Measurements from ENCODE around the gene PCBP3.
"Not testable (repeated sequence)": the region's sequence is repeated elsewhere in the genome, so short reads cannot be mapped to it uniquely, and the experiment has no call there.

PCBP3 gene

GRCh38 chr21:45635271-45636151 lies 8.0 kb upstream of the PCBP3 start:
- DNase-seq (ENCODE audit: low spot score) = no peak

DNA sequence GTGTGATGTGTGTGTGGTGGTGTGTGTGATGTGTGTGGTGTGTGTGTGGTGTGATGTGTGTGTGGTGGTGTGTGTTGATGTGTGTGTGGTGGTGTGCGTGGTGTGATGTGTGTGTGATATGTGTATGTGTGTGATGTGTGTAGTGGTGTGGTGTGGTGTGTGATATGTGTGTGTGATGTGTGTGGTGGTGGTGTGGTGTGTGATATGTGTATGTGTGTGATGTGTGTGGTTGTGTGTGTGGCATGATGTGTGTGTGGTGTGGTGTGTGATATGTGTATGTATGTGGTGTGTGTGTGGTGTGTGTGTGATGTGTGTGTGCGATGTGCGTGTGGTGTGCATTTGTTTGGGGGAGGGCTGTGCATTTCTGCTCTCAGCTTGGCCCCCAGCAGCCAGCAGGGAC lies 7.1 kb upstream of the PCBP3 start:
- no peak for DNase-seq (ENCODE audit: low spot score)

DNA sequence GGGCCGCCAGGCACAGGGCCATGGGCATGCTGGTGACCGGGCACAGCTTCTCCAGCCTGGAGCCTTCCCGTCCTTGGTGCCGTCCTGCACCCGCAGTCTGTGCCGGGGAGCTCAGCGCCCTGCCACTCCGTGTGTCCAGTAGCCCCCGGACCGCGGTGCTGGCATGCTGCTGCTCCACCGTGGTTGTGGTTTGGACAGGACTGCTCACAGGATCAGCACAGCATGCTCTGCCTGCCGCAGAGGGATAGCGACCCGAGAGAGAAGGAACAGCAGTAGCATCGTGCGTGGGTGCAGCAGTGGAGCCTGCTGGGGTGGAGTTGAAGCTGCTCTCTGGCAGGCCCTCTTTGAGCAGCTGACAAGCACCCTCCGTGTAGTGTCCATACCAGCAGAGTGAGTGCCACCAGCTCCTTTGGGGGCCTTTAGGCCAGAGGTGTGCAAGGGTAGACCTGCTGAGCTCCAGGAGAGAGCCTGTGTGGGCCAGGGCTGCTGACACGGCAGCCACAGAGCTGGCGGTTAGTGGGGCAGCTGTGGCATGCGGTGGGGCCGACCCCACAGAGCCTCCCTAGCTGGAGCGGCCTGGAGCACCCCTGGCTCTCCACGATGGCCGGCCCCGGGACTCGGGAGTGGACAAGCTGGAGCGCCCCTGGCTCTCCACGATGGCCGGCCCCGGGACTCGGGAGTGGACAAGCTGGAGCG lies 6.4 kb upstream of the PCBP3 start:
- DNase-seq (ENCODE audit: low spot score) = no peak

- no peak for DNase-seq (ENCODE audit: low spot score)
These were observed 5.6 kb upstream of the PCBP3 start for GRCh38 chr21:45637883-45638282.

DNA sequence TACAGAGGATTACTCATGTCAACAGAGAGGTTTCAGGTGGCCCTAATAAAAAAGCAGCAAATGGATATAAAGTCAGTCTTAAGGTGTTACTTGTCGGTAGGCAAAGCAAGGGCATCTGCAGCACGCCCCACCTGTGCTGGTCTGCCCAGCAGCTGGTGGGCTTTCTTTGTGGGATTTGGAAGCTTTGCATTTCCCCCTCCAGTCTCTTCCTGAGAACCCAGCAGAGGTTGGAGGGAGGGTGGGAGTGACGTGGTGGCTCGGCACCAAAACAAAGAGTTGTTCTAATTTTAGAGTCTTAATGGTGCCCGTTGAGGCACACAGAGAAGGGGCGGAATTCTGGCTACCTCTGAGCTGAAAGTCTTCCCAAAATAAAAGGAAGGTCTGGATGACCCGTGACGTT lies 4.8 kb upstream of the PCBP3 start:
- no peak for DNase-seq (ENCODE audit: low spot score)

GRCh38 chr21:45639206-45640000 lies 4.1 kb upstream of the PCBP3 start:
- no peak for DNase-seq (ENCODE audit: low spot score)

DNA sequence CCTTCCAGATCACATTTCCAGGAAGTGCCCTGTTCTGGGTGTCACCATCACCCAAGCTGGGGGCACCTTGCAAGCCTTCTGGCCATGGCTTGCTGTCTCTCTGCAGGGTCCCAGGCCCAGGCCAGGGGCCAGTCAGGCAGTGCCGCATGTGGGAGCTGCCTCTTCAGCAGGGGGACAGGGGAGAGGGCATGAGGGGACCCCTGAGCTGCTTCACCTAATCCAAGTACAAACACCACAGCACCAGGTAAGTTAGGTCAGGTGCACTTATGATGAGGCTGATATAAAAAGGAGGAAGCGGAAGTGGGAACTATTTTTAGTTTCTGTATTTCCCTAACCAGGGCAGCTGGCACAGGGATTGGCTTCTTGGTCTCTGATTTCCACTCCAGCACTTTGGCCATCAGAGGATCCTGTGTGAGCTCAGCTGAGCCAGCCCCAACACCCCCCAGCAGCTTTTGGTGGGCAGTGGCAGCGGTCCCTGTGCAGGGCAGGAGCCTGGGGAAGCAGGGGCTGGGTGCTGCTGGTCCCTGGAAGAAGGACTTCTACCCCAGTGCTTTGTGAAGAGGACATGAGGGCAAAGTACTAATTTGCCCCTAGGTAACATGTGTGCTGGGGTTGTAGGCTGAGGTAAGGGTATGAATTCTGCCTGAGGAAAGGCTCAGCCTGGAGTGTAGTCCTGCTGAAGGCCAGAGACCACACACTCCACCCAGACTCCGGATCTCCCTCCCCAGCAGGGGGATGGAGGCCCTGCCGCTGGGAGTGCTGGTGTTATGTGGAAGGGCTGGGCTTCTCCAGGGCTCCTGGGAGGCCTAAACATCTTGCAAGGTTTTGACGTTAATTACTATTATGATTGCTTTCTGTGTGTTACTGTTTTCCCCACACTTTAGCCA lies 3.3 kb upstream of the PCBP3 start:
- DNase-seq (ENCODE audit: low spot score) = no peak

GRCh38 chr21:45640888-45641479 lies 2.5 kb upstream of the PCBP3 start:
- DNase-seq (ENCODE audit: low spot score) = peak; percentile 74

DNA sequence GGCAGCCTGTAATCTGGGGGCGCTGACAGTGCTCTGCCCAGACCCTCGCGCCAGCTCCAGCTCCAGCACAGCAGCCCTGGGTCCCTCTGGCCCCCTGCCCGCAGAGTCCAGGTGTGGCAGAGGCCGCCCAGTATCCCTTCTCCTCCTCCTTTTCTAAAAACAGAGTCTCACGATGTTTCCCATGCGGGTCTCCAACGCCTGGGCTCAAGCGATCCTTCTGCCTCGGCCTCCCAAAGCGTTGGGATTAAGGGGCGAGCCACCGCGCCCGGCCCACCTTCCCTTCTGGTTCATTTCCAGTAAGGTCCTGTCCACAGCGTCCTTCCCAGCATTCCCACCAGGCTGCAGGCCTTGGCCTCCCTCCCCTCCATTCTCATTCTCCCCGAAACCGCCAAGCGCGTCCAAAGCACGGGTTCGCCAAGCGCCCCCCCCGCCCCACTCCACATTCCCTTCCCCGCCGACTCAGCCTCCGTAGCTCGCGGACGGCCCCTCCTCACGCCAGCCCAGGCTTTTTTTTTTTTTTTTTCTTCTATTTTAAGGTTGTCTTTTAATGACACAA lies 2.0 kb upstream of the PCBP3 start:
- DNase-seq (ENCODE audit: low spot score) = no peak

GRCh38 chr21:45642122-45642813 lies 1.3 kb upstream of the PCBP3 start:
- peak; percentile 54 for DNase-seq (ENCODE audit: low spot score)

GRCh38 chr21:45644041-45644906 lies 749 bp downstream of the PCBP3 start:
- DNase-seq (ENCODE audit: low spot score) = no peak

DNA sequence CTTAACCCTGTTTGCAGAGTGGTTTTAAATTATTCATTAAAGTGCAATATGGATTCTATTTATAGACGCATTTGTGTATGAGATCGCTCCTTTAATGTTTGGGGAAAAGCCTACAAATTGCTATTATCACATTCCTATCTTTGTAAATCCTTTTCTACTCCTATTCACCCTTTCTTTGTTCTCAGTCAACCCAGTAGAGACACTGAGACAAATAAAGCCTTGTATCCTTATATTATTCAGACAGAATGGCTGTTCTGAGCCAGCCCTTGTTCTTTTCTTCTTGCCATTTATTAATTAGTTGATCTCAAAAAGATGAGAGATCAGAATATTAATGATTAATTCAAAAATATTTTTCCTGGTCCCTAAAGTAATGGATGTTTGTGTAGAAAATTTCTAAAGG lies 8.4 kb downstream of the PCBP3 start:
- no peak for DNase-seq (ENCODE audit: low spot score)

GRCh38 chr21:45655124-45655523 lies 11.6 kb downstream of the PCBP3 start:
- DNase-seq (ENCODE audit: low spot score) = no peak

DNA sequence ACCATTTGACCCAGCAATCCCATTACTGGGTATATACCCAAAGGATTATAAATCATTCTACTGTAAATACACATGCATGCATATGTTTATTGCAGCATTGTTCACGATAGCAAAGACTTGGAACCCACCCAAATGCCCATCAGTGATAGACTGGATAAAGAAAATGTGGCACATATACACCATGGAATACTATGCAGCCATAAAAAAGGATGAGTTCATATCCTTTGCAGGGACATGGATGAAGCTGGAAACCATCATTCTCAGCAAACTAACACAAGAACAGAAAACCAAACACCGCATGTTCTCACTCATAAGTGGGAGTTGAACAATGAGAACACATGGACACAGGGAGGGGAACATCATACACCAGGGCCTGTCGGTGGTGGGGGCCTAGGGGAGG lies 12.6 kb downstream of the PCBP3 start:
- not testable (repeated sequence) for DNase-seq (ENCODE audit: low spot score)

GRCh38 chr21:45661913-45662622 lies 18.5 kb downstream of the PCBP3 start:
- DNase-seq (ENCODE audit: low spot score) = not testable (repeated sequence)

GRCh38 chr21:45662623-45663245 lies 19.2 kb downstream of the PCBP3 start:
- not testable (repeated sequence) for DNase-seq (ENCODE audit: low spot score)

DNA sequence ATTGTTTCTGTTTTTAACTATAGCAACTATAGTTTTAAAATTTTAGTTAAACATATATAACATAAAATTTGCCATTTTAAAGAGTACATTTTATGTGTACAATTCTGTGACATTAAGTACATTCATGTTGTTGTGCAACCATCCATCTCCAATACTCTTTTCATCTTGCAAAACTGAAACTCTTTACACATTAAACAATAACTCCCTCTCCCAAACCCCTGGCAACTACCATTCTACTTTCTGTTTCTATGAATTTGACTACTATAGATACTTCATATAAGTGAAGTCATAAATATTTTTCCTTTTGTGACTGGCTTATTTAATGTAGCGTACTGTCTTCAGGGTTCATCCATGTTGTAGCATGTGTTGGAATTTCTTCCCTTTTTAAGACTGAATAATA lies 25.9 kb downstream of the PCBP3 start:
- no peak for DNase-seq (ENCODE audit: low spot score)

GRCh38 chr21:45670731-45671130 lies 27.2 kb downstream of the PCBP3 start:
- DNase-seq (ENCODE audit: low spot score) = no peak
